Measurements from ENCODE around the gene LPP.

The LPP gene

DNA sequence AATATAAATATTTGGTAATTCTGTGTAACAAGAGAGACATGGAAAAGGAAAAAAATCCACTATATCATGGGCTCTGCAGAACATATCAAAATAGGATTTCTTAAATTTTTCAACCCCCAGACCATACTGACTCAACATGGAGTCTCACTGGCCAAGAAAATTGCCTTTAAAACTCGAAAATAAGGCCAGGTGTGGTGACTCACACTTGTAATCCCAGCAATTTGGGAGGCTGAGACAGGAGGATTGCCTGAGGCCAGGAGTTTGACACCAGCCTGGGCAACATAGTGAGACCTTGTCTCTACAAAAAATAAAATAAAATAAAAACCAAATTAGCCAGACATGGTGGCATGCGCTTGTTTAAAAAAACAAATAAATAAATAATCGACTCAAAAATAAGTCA, 723.4 kb downstream of the LPP start:
- DNase-seq (ENCODE audit: low spot score): no peak

DNA sequence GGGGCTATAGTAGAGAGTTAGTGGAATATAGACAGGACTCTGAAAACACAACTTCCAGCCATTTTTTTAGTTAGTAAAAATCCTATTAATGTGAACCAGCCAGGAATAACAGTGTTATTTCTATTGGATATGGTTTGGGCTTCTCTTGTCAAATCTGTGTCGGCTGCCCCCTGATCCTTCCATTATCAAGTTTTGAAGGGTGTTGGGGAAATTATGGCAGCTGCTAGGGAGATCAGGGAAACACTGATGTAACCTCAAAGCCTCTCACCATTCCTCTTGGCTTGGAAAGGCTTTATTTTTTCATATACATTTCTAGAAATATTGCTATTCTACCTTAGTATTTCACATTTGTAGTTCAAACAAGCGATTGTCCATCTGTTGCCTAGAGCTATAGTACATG, 724.1 kb downstream of the LPP start:
- no peak for DNase-seq (ENCODE audit: low spot score)

DNA sequence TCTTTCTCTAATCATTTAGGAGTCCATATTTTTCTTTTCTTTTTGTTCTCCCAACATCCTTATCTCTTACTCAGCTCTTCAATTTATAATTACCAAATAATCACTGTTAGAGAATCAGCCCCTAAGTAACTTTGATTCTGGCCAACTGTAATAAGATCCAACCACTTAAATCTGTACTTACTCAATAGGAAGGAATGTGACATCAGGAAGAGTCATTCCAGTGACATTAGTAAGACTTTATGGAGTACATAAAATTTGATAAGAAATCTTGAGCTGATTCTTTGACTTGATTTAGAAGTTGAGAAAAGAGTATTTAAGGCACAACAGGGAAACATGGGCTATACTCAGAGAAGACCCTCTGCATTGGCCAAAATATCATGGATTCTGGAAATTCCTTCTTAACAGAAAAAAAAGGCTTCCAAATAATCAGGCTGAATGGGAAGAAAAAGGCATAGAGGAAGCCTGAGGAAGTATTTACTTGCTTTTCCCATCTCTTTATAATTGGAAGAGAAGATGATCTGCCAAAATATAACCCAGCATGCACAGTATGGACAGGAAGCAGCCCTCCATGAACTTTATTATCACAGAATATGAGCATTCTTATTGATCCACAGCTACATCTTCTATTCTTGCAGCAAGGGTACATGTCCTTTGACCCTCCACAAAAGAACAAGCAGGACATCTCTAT, 728.1 kb downstream of the LPP start:
- DNase-seq (ENCODE audit: low spot score): peak; percentile 57

DNA sequence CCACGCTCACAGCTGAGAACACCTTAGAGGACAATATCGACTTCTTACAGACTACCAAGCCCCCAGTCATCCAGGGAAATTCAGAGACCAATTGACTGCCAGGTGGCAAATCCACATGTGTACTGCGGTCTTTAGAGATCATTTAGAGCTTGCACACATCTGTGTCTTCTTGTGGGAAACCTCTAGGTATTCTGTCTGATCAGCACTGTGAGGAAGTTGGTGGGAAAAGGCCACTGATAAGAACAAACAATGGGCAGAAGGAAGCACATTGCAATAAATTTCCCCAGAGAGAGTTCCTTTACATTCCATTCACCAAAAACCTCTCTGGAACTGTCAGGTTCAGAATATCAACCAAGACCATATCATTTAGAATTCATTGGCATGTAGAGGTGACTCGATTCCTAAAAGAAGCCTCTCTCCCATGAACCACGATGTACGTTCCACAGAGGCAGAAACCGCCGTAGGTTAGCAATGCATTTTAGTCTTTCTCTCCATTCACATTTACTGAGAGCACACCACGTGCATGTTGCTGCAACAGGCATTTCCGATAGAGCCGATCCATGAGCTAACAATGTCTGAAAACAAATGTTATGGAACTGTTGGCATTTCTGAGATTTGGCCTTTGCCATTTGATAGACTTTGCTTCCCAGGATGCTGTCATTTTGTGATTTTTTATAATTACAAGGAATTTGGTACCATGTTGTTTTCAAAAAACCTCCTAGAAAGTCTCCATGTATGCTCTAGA, 730.5 kb downstream of the LPP start:
- DNase-seq (ENCODE audit: low spot score): no peak

DNA sequence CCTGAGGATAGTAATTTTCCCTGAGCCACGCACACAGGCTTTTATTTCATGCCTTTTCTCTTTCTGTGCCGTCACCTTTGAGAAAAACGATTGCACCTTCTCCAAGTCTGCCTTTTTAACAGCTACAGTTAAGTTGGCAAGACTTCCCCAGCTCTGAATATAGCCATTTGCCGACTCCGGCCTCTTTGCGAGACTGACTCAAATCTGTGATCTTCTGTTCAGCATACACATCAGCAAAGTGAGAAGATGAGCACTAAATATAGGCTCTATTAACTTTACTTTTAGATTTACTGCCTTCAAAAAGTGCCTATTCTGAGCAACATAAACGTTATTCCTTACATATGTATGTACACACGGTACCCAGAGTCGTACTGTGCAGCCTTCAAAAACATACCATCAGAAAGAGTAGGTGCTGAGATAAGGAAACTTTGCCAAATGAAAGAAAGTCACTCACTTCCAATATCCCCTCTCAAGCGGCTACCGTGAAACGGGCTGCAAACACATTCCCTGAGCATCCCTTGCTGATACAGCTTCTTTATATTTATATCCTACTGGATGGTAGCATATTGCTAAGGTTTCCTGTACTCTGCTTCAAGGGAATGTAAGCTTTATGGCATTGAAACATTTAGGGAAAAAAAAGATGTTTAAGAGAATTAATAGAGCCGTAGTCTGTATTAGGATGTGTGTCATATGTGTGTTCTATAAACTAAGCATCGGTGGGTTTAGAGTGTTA, 734.5 kb downstream of the LPP start:
- no peak for DNase-seq (ENCODE audit: low spot score)

DNA sequence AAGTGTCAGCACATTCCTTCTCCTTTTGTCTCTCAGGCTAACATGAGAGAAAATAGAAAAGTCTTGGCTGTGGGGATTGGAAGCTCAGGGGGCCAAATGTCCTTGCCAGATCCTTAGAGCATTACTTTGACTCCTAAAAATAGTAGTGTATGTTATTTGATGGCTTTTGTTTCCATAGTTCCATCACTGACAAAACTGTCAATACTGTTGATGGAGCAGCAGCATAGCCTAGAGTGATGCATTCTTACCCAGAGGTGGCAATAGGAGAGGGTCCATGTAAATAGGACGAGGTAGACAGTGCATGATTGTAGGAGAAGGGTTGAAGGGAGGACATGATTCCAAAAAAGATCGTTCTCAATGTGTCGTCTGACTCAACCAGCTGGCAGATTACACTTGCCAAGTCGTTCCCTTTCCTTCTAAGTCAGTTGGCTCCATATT, 735.1 kb downstream of the LPP start:
- DNase-seq (ENCODE audit: low spot score): no peak

DNA sequence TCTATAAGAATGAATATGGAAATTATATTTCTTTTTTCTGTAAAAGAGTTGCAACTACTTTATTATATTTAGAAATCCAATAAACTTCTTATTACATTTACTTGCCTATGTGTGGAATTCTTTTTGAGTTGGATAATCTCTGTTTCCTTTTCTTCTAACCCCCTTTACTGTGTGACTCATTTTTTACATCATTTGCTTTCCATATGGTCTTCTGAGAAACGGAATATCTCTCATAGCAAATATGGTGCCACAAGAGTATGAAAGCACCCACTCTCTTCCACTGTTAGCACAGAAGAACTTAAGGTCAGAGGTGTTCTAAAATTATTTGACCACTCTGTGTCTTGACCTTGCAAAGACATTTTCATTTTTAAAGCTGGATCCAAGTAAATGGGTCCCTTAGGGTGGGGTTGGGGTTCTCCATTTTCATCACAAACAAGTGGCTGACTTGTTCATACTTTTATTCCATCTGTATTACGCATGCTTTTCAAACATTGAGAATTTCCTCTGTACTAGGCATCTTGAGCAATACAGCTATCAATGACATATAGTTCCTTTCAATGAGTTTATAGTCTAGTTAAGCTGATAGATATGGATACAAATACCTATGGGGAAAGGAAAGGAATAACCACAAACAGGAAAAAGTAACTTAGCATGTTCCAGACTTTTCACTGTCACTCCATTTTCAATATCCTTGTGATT, 736.8 kb downstream of the LPP start:
- DNase-seq (ENCODE audit: low spot score): no peak

DNA sequence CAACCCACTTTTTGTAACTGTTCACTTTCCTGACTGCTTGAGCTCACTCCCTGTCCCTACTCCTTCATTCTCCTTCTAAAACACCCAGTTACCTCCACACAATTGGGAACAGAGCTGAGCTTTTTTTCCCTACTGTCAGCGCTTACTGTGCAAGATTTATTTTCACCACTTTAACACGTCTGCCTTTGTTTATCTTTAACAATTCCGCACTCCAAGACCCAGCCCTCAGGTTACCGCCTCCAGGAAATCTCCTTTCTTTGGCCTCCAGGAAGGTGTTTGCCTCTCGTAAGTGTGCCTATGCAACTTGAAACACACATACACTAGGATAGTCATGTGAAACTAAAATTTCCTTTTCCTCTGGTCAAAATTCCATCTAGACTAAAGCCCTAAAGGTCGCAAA, 745.9 kb downstream of the LPP start:
- DNase-seq (ENCODE audit: low spot score): no peak

DNA sequence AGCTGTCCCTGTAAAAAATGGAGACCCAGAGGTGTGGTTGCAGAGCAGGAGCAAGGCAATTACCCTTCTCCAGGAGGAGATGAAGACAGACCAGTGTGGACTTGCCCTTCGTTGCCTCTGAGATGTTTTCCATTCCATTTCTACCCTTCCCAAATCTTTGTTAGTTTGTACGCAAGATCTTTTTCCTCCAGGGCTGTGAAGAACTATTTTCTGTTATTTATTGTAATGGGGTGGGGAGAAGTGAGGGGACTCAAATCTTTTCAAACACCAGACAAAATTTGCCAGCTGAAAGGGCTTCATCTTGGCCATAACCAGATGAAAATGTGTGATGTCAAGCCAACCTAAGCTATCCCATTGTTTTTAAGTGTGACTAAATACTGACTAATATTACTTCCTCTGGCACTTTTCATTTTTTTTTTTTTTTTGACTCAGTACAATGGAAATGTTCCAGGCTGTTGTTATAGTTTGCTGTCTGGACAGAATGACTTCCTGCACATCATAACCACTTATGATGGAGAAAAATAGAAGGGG, 746.5 kb downstream of the LPP start:
- DNase-seq (ENCODE audit: low spot score): peak; percentile 82

DNA sequence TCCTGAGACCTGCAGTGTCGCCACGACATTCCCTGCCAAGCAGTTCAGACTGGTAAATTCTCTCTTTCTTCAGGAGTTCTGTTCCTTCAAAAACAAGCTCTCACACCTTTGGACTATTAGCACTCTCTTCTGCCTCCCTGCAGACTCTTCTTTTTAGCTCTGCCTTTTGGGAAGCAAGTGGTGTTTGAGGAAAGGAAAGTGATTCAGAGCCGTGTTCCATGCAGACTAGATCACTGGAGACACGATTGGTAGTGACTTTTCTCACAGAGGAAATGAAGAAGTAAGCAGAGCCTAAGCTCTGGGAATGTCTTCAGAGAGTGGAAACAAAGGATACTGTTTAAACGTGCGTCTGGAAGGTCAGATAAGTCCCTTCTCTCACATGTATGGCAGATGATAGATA, 747.2 kb downstream of the LPP start:
- DNase-seq (ENCODE audit: low spot score): peak; percentile 30

DNA sequence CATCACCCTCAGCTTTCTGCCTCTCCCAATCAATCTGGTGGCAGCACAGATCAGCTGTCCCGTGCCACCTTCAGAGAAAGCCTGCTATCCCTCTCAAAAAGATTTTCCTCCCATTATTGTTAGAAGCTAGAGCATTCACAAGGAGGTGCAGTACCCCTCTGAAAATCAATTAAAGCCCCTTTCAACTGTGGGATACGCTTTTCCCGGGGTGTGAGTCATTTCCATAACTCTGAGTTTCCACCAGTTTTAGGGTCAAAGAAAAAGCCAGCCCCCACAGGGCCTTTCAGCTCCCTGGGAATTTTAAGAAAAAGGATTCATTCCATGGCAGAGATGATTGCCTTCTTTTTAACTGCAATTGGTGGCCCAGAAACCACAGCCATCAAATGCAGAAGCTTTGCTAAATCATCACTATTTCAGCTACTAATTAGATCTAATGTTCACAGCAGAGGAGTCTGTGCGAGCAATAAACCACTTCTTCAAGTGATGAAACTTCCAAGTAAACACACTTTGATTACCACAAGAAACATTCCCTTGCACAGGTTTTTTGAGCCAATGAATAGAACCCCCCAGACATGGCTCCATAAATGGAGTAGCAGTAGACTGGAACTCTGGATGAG, 747.8 kb downstream of the LPP start:
- DNase-seq (ENCODE audit: low spot score): no peak

DNA sequence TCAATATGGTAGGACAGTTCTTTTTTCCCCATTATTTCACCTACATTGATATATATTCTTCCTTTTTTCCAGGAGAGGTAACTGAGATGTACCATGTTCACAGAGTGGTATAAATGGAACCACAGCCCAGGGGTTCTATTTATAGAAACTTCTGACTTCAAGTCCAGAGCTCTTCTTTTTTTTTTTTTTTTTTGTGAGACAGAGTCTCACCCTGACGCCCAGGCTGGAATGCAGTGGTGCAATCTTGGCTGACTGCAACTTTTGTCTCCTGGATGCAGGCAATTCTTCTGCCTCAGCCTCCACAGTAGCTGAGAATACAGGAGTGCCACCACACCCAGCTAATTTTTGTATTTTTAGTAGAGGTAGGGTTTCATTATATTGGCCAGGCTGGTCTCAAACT, 750.7 kb downstream of the LPP start:
- DNase-seq (ENCODE audit: low spot score): no peak

DNA sequence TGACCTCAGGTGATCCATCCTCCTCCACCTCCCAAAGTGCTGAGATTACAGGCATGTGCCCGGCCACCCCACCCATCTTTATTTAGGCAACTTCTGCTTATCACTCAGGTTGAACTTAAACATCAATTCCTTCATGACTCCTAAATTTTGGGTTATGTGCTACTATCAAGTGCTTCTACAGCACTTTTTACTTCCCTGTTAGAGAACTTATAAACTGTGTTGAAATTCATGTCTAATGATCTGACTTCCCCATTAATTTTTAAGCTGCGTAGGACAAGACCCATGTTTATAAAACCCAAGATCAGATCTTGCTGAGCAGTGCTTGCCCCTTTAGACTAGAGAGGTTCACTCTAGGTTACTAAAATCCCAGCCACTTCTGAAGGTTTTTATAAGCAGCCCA, 751.6 kb downstream of the LPP start:
- DNase-seq (ENCODE audit: low spot score): no peak

DNA sequence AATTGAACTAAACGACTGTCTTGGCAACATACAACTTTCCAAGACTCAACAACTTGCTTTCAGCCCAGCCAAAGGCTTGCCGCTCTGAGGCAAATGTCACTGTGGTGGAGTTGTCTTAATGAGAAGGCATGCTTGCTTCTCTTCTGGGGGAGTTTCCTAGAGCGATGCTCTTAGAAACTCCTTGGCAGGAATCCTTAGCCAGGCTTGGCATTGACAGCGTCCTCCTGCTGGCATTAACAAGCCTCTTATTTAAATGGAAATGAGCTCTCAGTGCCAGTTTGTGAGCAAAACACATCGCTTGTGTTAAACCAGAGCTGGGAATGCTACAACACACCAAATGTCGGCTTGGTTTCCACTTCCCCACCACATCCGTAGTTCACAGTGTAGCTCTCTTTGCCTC, 752.3 kb downstream of the LPP start:
- DNase-seq (ENCODE audit: low spot score): no peak

DNA sequence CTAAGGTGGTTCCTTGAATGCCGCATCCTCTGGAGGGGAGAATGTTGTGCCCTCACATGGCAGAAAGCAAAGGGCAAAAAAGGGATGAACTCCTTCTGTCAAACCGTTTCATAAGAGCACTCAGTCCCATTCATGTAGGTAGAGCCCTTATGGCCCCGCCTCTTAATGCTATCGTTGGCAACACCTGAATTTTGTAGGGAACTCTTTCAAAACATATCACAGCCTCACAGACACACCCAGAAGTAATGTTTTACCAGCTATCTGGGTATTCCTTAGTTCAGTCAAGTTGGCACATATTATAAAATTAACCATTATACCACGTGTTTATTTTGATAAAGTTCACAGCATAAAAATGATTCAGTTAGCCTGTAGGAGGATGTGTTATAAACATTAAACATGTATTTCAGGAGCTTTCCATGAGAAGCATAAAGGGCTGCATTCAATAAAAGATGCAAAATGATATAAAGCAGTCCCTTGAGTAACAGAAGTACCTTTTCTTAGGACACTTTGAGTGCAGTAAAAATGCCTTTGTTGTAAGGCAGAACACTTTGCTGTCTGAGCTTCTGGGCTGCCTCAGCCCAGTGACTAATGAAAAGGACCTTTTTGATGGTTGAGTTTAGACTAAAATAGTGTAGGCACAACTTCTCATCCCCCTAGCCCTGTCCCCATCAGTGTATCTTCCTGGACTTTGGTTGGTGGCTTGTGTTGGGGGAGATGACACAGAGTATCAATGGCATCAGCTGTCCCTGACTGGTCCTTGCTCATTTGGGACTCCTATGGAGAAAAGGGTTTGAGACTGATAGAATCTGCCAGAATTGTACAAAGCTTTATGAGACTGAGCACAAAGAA, 754.3 kb downstream of the LPP start:
- no peak for DNase-seq (ENCODE audit: low spot score)

DNA sequence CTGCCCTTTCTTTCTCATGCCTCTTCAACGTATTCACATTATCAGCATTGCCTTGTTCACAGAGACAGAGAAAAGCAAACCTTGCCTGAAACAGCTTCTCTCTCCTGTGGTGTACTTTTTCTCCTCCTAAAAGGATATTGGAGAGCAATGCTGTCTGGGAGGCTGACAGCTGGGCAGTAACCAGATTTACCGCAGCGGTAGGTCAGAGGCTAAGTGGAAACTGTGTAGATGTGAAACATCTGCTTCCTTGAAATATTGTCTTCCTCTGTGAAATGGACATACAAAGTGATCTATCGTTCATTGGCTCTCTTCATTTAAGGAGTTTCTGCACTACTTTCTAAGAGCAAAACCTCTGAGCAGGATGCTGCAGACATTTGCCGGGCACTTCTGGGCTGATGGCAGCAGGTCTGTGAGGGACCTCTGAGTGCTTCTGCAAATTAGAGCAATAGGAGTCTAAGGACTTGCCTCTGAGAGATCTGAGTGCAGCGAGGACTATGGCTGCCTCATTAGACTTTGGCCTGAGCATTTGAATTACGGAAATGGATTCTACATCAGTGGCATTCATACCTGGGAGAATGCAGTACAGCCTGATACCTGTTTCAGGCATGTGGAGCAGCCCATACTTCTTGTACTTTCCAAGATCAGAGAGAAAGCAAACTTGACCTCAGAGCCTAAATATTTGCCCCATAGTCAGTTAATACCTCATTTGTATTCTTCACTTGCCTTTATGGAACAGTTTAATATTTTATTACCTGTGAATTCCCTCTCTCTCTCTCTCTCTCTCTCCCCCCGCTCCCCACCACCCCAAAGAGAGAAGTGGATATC, 757.3 kb downstream of the LPP start:
- DNase-seq (ENCODE audit: low spot score): no peak

DNA sequence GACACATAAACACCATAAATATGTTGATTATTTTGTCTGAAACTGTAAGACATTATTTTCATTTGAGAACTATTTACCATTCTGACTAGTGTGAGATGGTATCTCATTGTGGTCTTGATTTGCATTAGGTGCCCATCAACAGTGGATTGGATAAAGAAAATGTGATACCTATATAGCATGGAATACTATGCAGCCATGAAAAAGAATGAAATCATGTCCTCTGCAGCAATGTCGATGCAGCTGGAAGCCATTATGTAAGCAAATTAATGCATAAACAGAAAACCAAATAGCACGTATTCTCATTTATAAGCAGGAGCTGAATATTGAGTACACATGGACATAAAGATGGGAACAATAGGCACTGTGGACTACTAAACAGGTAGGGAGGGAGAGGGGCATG, 759.1 kb downstream of the LPP start:
- DNase-seq (ENCODE audit: low spot score): no peak

DNA sequence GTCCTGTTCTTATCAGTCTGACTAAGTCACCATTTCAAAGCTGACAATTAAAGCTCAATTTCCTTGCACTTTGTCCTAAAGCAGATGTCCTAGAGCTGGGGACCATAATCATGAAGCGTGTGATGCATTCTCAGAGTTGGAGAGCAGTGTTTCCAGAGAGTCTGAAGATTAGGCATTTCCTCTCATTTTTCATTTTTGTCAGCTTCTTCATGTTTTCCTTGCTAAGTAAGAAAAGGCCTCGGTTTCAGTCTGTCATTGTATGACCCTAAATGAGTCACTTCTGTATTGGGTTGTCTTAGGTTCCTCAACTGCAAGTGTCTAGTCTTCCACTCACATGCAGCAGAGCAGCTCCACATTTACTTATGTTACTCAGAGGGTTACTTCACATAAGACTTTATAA, 760.6 kb downstream of the LPP start:
- DNase-seq (ENCODE audit: low spot score): peak; percentile 35

DNA sequence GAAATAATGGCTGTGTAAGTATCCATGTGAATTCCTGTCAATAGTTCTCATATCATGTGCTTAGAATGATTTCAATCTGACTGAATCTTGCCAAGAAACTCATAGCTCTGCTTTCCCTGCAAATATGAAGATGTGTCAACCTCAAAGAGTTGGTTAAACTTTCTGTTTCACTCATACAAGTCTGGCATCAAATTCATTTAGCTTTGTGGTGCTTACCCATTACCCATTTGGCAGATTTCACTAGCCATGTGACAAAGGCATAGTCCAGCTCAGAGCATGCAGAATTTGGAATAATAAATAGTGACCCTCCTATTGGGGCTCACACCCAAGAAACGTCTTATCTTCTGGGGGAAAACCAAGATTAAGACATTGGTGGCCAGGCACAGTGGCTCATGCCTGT, 761.2 kb downstream of the LPP start:
- DNase-seq (ENCODE audit: low spot score): no peak

DNA sequence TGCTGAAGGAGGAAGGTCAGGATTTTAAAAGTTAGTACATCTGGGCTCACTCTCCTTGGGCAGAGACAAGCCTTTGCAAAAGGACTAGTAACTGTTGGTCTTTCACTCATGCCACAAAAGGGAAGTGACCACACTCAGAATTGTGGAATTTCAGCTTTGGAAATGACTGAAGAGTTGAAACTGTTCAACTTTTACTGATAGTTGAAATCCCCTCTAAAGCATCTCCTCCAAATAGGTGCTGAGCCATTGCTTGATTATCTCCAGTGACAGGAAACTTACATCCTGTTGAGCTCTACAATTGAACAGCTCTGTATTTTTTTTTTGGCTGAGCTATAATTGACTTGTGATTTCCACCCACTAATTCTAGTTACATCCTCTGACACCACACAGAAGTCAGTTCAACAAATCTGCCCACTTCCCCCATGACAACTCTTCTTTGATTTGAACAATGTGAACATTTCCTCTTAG, 763.0 kb downstream of the LPP start:
- no peak for DNase-seq (ENCODE audit: low spot score)

Data from AG20443 (cell line).